Right lobe of liver (tissue), 6 donors: ENCODE data around the gene PDE4A. TPM values are rescaled to one million over a fixed set of nuclear protein-coding genes. Genes with fewer than 3 reads are reported as not detected.
"Not testable (repeated sequence)": the region's sequence is repeated elsewhere in the genome, so short reads cannot be mapped to it uniquely, and the experiment has no call there.

Experiments used
- ATAC-seq, 4 donors: fragments of 200-7000 bp; cut with Tn5 transposase; one replicate each; pipeline ENCODE4 v1.9.1; 2020; ENCODE audit warnings: mild to moderate bottlenecking in 4 of 4, moderate library complexity in 4 of 4
- DNase-seq, 3 donors: peaks; one replicate each; pipeline ENCODE4 v3.0.0-alpha.2; 2020
- H3K27ac ChIP-seq, 3 donors: fragments of 200-600 bp; one replicate each; pipeline ENCODE4 v1.8.0; 2022
- H3K27me3 ChIP-seq, 2 donors: fragments of 200-600 bp; one replicate each; pipeline ENCODE4 v1.8.0; 2022
- H3K36me3 ChIP-seq, 4 donors: fragments of 200-600 bp; sonication (generic) in 1 of 4; one replicate each; pipeline versions ENCODE4 v1.5.1 to v1.8.0; 2017 to 2022; ENCODE audit warnings: control low read depth in 1 of 4
- H3K4me1 ChIP-seq, 4 donors: fragments of 200-600 bp; sonication (generic) in 1 of 4; one replicate each; pipeline versions ENCODE4 v1.5.1 to v1.8.0; 2017 to 2022; ENCODE audit warnings: control low read depth in 1 of 4
- H3K4me3 ChIP-seq, 3 donors: fragments of 200-600 bp; one replicate each; pipeline ENCODE4 v1.8.0; 2022
- H3K9me3 ChIP-seq, 4 donors: fragments of 200-600 bp; sonication (generic) in 1 of 4; one replicate each; pipeline versions ENCODE4 v1.5.1 to v1.8.0; 2017 to 2022; ENCODE audit warnings: control low read depth in 1 of 4
- POLR2A ChIP-seq: fragments of 450-650 bp; IDR thresholded peaks from one replicate; pipeline ENCODE4 v1.6.1; 2017; ENCODE audit warnings: antibody characterized with exemption, mild to moderate bottlenecking
- WGBS: methylation state at CpG from one replicate; pipeline ENCODE4 v1.1.6; 2018; ENCODE audit warnings: low coverage, low lambda C conversion rate; ENCODE audit not compliant: insufficient coverage; ENCODE audit errors: missing lambda C conversion rate; 5-methylcytosine and 5-hydroxymethylcytosine counted together
- intact Hi-C, 2 donors: fragments of 100-400 bp; cut with DNase I; formaldehyde crosslinking; loops; one replicate each; pipeline versions ENCODE4 v1.11.2 to v1.14.1; 2022
- total RNA-seq, 6 experiments: library from RNA; depleted of rRNA in 2 of 6; stranded (reverse); fragments of >200 nt in 2 of 6; fragmentation: NEBNext Ultra II Directional in 3 of 6; extraction: Animal tissue kit (Norgen Biotek cat#: 25700) in 3 of 6; gene quantifications; one replicate each; pipeline versions ENCODE4 v1.1.0 to v1.2.4, GENCODE V29; 2016 to 2023
- TF ChIP-seq, protein P1 (sequence below), 4 donors: fragments of 200-600 bp in 3 of 4; fragments of 450-650 bp in 1 of 4; IDR thresholded peaks; one replicate each; pipeline versions ENCODE4 v1.5.1 to v1.8.0; 2016 to 2022; ENCODE audit warnings: antibody characterized with exemption in 4 of 4, mild to moderate bottlenecking in 2 of 4
- donor health status: DM: no; HTN: yes; CAD: no.
- donor health status: DM: no; HTN: no; CAD: no.
- donor health status: DM: no; HTN: no; CAD: no.
- donor health status: DM: no; HTN: yes; CAD: no.
- donor health status: DM: no; HTN: yes; CAD: no.

Gene PDE4A
- total RNA-seq, 6 experiments from 2014 or later, result 1.2 to 5.8 (median 2.7) TPM

DNA sequence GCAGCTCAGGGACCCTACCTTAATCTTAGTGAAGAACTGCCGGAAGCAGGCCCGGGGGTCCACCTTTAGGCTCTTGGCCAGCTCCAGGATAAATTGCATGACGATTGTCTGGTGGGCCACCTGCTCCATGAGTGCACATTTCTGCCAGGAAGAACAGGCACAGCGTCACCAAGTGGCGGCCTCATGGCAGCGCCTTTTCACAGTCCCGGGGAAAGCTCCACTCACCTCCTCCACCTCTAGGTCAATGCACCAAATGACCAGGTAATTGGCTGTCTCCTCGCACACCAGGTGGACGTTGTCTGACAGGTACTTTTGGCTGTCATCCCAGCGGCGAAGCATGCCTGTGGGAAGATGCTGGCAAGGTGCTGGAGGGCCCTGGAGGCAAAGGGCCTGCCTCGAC lies 25.3 kb upstream of the PDE4A start:
- intact Hi-C loops, result no loop called here
- H3K27ac ChIP-seq, result no peak overlapping the region
- no peaks in the 10 kb centered on the region for H3K9me3 ChIP-seq
- TF ChIP-seq, protein P1, sequence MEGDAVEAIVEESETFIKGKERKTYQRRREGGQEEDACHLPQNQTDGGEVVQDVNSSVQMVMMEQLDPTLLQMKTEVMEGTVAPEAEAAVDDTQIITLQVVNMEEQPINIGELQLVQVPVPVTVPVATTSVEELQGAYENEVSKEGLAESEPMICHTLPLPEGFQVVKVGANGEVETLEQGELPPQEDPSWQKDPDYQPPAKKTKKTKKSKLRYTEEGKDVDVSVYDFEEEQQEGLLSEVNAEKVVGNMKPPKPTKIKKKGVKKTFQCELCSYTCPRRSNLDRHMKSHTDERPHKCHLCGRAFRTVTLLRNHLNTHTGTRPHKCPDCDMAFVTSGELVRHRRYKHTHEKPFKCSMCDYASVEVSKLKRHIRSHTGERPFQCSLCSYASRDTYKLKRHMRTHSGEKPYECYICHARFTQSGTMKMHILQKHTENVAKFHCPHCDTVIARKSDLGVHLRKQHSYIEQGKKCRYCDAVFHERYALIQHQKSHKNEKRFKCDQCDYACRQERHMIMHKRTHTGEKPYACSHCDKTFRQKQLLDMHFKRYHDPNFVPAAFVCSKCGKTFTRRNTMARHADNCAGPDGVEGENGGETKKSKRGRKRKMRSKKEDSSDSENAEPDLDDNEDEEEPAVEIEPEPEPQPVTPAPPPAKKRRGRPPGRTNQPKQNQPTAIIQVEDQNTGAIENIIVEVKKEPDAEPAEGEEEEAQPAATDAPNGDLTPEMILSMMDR (IDR thresholded peaks at IDR 0.05), result no peak
- TF ChIP-seq POLR2A, result no peak
- H3K36me3 ChIP-seq, result peaks cover 0 to 39% (median 9%) of the 10 kb centered on the region in 4 donors
- H3K4me3 ChIP-seq, result no peak overlapping the region
- H3K27me3 ChIP-seq, result no peaks in the 10 kb centered on the region
- DNase-seq, result no peak
- ATAC-seq, result no peak
- WGBS, result 100% methylated on average over 1 of the region's 12 CpGs
- H3K4me1 ChIP-seq, result no peaks in the 10 kb centered on the region

DNA sequence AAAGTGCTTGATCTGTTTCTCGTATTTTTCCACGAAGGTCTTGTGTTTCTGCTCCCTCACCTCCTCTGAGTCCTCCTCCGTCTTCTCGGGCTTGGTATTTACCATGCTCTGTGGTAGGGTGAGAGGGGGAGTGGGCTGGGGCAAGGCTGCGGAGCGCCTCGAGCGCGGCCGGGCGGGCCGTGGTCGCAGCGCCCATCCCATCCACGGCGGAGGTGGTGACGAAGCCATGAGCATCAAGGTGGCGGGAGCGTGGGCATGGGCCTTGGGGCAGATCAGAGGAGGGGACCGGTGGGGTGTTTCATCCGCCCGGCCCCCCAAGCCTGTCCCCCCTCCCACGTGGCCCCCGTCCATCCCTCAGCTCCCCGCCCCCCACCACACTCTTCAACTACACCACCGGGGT lies 24.9 kb upstream of the PDE4A start:
- H3K4me3 ChIP-seq, result no peak overlapping the region
- no peaks in the 10 kb centered on the region for H3K27me3 ChIP-seq
- H3K27ac ChIP-seq, result no peak overlapping the region
- intact Hi-C loops, result no loop called here
- no peaks in the 10 kb centered on the region for H3K9me3 ChIP-seq
- TF ChIP-seq POLR2A, result no peak
- TF ChIP-seq, protein P1 (IDR thresholded peaks at IDR 0.05), result no peak
- no peaks in the 10 kb centered on the region for H3K4me1 ChIP-seq
- H3K36me3 ChIP-seq, result peaks cover 0 to 39% (median 9%) of the 10 kb centered on the region in 4 donors
- DNase-seq (no peak), ATAC-seq (no peak)
- 91% methylated on average over 19 of the region's 26 CpGs for WGBS

DNA sequence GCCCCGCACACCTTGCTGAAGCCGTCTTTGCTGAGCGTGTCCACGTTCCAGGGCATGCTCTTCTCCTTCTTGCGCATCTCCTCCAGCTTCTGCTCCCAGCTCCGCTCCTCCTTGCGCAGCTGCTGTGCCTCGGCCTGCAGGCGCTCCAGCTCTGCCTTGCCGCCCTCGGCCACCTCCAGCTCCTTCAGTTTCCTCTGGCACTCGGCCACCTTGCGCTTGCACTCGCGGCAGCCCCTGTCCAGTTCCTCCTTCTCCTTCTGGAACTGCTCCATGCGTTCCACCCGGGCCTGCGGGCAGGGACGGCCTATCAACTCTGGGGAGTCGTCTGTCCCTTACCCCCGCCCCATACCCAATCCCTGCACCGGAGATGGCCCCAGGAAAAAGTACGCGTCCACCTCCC lies 24.4 kb upstream of the PDE4A start:
- DNase-seq (no peak), ATAC-seq (no peak)
- Histone ChIP-seq H3K9me3 (no peaks in the 10 kb centered on the region), H3K36me3 (peaks cover 0 to 38% (median 9%) of the 10 kb centered on the region in 4 donors), H3K27me3 (no peaks in the 10 kb centered on the region), H3K4me1 (peaks cover 0 to under 1% (median 0%) of the 10 kb centered on the region in 4 donors), H3K27ac (no peak overlapping the region), H3K4me3 (no peak overlapping the region)
- intact Hi-C loops, result no loop called here
- 53% methylated on average over 15 of the region's 24 CpGs for WGBS
- no peak for TF ChIP-seq POLR2A
- TF ChIP-seq, protein P1 (IDR thresholded peaks at IDR 0.05), result no peak

DNA sequence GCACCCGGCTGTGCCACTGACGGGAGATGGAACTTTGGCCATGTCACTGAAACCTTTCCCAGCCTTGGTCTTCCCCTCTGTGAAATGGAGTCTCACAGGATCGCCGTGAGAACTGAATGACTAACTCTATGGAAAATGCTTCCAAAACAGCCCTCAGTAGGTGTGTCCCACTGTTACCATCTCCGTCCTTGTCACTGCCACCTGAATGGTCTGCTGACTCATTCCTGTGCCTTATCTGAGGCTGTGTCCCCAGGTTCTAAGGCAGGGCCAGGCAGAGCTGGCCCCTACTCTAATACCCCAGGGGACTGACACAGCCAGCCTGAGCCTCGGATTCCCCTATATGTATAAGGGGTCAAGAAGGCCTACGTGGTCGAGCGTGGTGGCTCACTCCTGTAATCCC lies 21.5 kb upstream of the PDE4A start:
- DNase-seq (no peak), ATAC-seq (no peak)
- no peak for TF ChIP-seq POLR2A
- TF ChIP-seq, protein P1 (IDR thresholded peaks at IDR 0.05), result no peak
- peaks cover 0 to 16% (median 3%) of the 10 kb centered on the region in 4 donors for H3K4me1 ChIP-seq
- H3K36me3 ChIP-seq, result peaks cover 0 to 15% (median 3%) of the 10 kb centered on the region in 4 donors
- H3K27me3 ChIP-seq, result no peaks in the 10 kb centered on the region
- H3K4me3 ChIP-seq, result no peak overlapping the region
- H3K27ac ChIP-seq, result no peak overlapping the region
- intact Hi-C loops, result no loop called here
- no peaks in the 10 kb centered on the region for H3K9me3 ChIP-seq
- WGBS, result 60% methylated on average over 2 of the region's 9 CpGs

DNA sequence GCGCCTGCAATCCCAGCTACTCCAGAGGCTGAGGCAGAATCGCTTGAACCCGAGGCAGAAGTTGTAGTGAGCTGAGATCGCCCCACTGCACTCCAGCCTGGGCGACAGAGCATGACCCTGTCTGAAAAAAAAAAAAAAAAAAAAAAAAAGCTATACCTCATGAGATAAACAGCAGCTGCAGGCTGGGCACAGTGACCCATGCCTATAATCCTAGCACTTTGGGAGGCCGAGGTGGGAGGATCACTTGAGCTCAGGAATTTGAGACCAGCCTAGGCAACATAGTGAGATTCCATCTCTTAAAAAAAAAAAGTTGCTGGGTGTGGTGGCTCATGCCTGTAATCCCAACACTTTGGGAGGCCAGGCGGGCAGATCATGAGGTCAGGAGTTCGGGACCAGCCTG lies 21.0 kb upstream of the PDE4A start:
- ATAC-seq, H3K27ac ChIP-seq, intact Hi-C loops, H3K4me3 ChIP-seq, H3K9me3 ChIP-seq, H3K27me3 ChIP-seq, DNase-seq: not testable (repeated sequence)
- H3K4me1 ChIP-seq, result peaks cover 0 to 18% (median 5%) of the 10 kb centered on the region in 4 donors
- H3K36me3 ChIP-seq, result peaks cover 0 to 11% (median 2%) of the 10 kb centered on the region in 4 donors
- 91% methylated on average over 7 of the region's 8 CpGs for WGBS
